Stimulated activated CD8-positive, alpha-beta memory T cell treated with anti-CD3 and anti-CD28 coated beads, Interleukin-4, amount 100 ng/mL, for 24 hours (primary cell): ENCODE measurements around the gene MYOT.
"Not testable (repeated sequence)": the region's sequence is repeated elsewhere in the genome, so short reads cannot be mapped to it uniquely, and the experiment has no call there.

Experiments used
- DNase-seq: peaks from one replicate; pipeline ENCODE4 v3.0.0-alpha.2; 2020; ENCODE audit warnings: low read depth

MYOT gene

GRCh38 chr5:137867664-137868063, at the start of gene MYOT:
TSS of gene MYOT (plus strand) at chr5:137867860. CDS start at chr5:137870652, 2,792 bp downstream.
- DNase-seq, result no peak

GRCh38 chr5:137819766-137820165, 47.9 kb upstream of the MYOT start:
- DNase-seq, result no peak

- DNase-seq, result no peak
Measured at GRCh38 chr5:137822158-137822764, 45.4 kb upstream of the MYOT start.

GRCh38 chr5:137822984-137823383, 44.7 kb upstream of the MYOT start:
- no peak for DNase-seq

- no peak for DNase-seq
Measured at GRCh38 chr5:137825165-137825564, 42.5 kb upstream of the MYOT start.

- DNase-seq, result no peak
Measured at GRCh38 chr5:137826067-137826466, 41.6 kb upstream of the MYOT start.

- DNase-seq, result no peak
Measured at GRCh38 chr5:137828180-137828579, 39.5 kb upstream of the MYOT start.

- DNase-seq, result no peak
Measured at GRCh38 chr5:137828664-137829063, 39.0 kb upstream of the MYOT start.

GRCh38 chr5:137831105-137831504, 36.6 kb upstream of the MYOT start:
- DNase-seq, result no peak

- DNase-seq, result no peak
Measured at GRCh38 chr5:137831526-137831925, 36.1 kb upstream of the MYOT start.

- no peak for DNase-seq
Measured at GRCh38 chr5:137832416-137832815, 35.2 kb upstream of the MYOT start.

GRCh38 chr5:137833463-137833862, 34.2 kb upstream of the MYOT start:
- no peak for DNase-seq

- DNase-seq, result no peak
Measured at GRCh38 chr5:137834498-137835049, 33.1 kb upstream of the MYOT start.

- DNase-seq, result no peak
Measured at GRCh38 chr5:137836298-137836697, 31.4 kb upstream of the MYOT start.

- no peak for DNase-seq
Measured at GRCh38 chr5:137836997-137837396, 30.7 kb upstream of the MYOT start.

GRCh38 chr5:137837491-137838394, 29.9 kb upstream of the MYOT start:
- DNase-seq, result no peak

- no peak for DNase-seq
Measured at GRCh38 chr5:137838976-137839375, 28.7 kb upstream of the MYOT start.

- no peak for DNase-seq
Measured at GRCh38 chr5:137842296-137842695, 25.4 kb upstream of the MYOT start.

- DNase-seq, result no peak
Measured at GRCh38 chr5:137843676-137844299, 23.9 kb upstream of the MYOT start.

GRCh38 chr5:137845472-137845871, 22.2 kb upstream of the MYOT start:
- DNase-seq, result no peak

GRCh38 chr5:137847687-137848086, 20.0 kb upstream of the MYOT start:
- DNase-seq, result no peak

- DNase-seq, result not testable (repeated sequence)
Measured at GRCh38 chr5:137853165-137853564, 14.5 kb upstream of the MYOT start.

GRCh38 chr5:137856201-137856600, 11.5 kb upstream of the MYOT start:
- DNase-seq, result no peak
